Vagina (tissue), 2 donors: Measurements from ENCODE around the gene ZNF451. TPM values are rescaled to one million over a fixed set of nuclear protein-coding genes. Genes with fewer than 3 reads are reported as not detected.

Source experiments
- DNase-seq, 2 donors: peaks; one replicate each; pipeline ENCODE4 v3.0.0-alpha.2; 2017; ENCODE audit errors: extremely low spot score in 2 of 2
- H3K27ac ChIP-seq: fragments of 200-600 bp; sonication (generic); one replicate; pipeline ENCODE4 v1.5.1; 2019
- H3K27me3 ChIP-seq: fragments of 200-600 bp; sonication (generic); one replicate; pipeline ENCODE4 v1.5.1; 2019
- H3K36me3 ChIP-seq, 2 donors: fragments of 200-600 bp; sonication (generic); one replicate each; pipeline ENCODE4 v1.5.1; 2017 to 2019
- H3K4me1 ChIP-seq: fragments of 200-600 bp; sonication (generic); one replicate; pipeline ENCODE4 v1.5.1; 2019
- H3K4me3 ChIP-seq, 2 donors: fragments of 200-600 bp; sonication (generic); 1 replicate in 1 of 2; 2 replicates in 1 of 2; pipeline ENCODE4 v1.5.1; 2016 to 2019
- H3K9me3 ChIP-seq: fragments of 200-600 bp; sonication (generic); one replicate; pipeline ENCODE4 v1.5.1; 2019
- POLR2A ChIP-seq, 2 donors: fragments of 450-650 bp; IDR thresholded peaks; one replicate each; pipeline ENCODE4 v1.6.1; 2017; ENCODE audit warnings: antibody characterized with exemption in 2 of 2, mild to moderate bottlenecking in 2 of 2, moderate library complexity in 2 of 2
- POLR2AphosphoS5 ChIP-seq, 2 donors: sonication (generic); formaldehyde crosslinking; IDR thresholded peaks; one replicate each; pipeline ENCODE4 v1.9.0; 2017; ENCODE audit warnings: antibody characterized with exemption in 2 of 2, mild to moderate bottlenecking in 2 of 2, low read depth in 1 of 2; ENCODE audit not compliant: insufficient read depth in 1 of 2
- intact Hi-C: fragments of 100-400 bp; cut with DNase I; formaldehyde crosslinking; loops from one replicate; pipeline ENCODE4 v1.15.1; 2023
- total RNA-seq: library from RNA; depleted of rRNA; stranded (reverse); fragments of >200 nt; gene quantifications from one replicate; pipeline ENCODE4 v1.2.3, GENCODE V29; 2016
- TF ChIP-seq, protein P1 (sequence below), 3 experiments: fragments of 450-650 bp in 2 of 3; fragments of 200-600 bp in 1 of 3; sonication (generic) in 1 of 3; IDR thresholded peaks; one replicate each; pipeline ENCODE4 v1.5.1; 2017 to 2019; ENCODE audit warnings: antibody characterized with exemption in 3 of 3, mild to moderate bottlenecking in 2 of 3, moderate library complexity in 2 of 3

ZNF451 gene
- total RNA-seq, 1 donor from 2014 or later, result 43.5 TPM

DNA sequence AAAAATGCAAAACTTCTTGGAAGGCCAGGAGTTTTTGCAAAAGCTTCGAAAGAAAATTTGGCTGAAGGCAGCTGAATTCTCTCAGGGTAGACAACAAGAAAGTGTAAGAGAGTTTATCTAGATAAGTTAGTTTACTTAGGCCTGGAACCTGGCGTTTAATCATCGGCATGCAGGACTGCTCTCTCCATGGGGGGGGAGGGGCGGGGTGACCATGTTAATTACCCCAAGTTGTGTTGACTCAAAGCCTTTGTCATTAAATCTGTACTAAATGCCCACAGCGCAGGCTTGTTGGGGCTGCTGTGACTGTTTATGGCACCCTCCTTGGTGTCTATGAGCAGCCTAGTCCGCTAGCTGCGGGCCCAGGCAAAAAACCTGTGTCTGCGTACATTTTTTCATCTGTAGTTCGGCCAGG, 20.1 kb upstream of the ZNF451 start:
- TF ChIP-seq POLR2AphosphoS5 (IDR thresholded peaks at IDR 0.05; ENCODE audit: insufficient read depth in 1 of 2, low read depth in 1 of 2), result no peak
- TF ChIP-seq, protein P1, sequence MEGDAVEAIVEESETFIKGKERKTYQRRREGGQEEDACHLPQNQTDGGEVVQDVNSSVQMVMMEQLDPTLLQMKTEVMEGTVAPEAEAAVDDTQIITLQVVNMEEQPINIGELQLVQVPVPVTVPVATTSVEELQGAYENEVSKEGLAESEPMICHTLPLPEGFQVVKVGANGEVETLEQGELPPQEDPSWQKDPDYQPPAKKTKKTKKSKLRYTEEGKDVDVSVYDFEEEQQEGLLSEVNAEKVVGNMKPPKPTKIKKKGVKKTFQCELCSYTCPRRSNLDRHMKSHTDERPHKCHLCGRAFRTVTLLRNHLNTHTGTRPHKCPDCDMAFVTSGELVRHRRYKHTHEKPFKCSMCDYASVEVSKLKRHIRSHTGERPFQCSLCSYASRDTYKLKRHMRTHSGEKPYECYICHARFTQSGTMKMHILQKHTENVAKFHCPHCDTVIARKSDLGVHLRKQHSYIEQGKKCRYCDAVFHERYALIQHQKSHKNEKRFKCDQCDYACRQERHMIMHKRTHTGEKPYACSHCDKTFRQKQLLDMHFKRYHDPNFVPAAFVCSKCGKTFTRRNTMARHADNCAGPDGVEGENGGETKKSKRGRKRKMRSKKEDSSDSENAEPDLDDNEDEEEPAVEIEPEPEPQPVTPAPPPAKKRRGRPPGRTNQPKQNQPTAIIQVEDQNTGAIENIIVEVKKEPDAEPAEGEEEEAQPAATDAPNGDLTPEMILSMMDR (IDR thresholded peaks at IDR 0.05), result no peak
- TF ChIP-seq POLR2A (IDR thresholded peaks at IDR 0.05), result no peak
- DNase-seq, result no peak
- no peaks in the 10 kb centered on the region for H3K36me3 ChIP-seq

DNA sequence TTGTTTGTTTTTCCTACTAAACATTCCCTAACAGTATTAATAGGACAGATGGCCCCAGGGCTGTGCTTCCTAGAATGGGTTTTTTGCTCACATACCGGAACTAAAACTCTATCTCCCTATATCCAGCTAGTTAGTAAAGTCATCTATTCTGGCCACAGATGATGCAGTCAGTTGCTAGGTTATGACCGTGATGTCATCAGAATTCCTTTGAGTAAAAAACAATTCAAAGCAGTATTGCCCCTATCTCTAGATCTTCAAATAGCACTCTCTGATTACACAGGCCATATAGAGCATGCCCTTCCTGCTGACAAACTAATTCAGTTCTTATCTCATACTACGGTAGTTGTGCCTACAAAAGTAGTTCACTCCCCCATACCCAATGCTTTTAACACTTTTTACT, 17.9 kb upstream of the ZNF451 start:
- Histone ChIP-seq H3K9me3 (no peaks in the 10 kb centered on the region), H3K27ac (no peak overlapping the region), H3K4me3 (no peak overlapping the region), H3K4me1 (no peaks in the 10 kb centered on the region), H3K27me3 (no peaks in the 10 kb centered on the region), H3K36me3 (no peaks in the 10 kb centered on the region)
- intact Hi-C loops, result no loop called here
- no peak for DNase-seq
- TF ChIP-seq POLR2AphosphoS5 (IDR thresholded peaks at IDR 0.05; ENCODE audit: insufficient read depth in 1 of 2, low read depth in 1 of 2) (no peak), POLR2A (IDR thresholded peaks at IDR 0.05) (no peak)
- TF ChIP-seq, protein P1 (IDR thresholded peaks at IDR 0.05), result no peak

More for the DNA sequence above, 20.1 kb upstream of the ZNF451 start:
- H3K9me3 ChIP-seq, result no peaks in the 10 kb centered on the region
- intact Hi-C loops, result no loop called here
- no peak overlapping the region for H3K4me3 ChIP-seq
- H3K4me1 ChIP-seq, result no peaks in the 10 kb centered on the region
- no peaks in the 10 kb centered on the region for H3K27me3 ChIP-seq
- no peak overlapping the region for H3K27ac ChIP-seq

DNA sequence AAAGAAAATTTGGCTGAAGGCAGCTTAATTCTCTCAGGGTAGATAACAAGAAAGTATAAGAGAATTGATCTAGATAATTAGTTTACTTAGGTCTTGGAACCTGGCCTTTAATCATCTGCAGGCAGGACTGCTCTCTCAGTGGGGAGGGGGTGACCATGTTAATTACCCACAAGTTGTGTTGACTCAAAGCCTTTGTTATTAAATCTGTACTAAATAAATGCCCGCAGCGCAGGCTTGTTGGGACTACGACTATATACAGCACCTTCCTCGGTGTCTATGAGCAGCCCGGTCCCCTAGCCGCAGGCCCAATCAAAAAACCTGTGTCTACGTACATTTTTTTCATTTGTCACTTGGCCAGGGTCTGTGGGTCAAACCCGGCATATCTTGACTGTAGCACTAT, 15.6 kb upstream of the ZNF451 start:
- no peaks in the 10 kb centered on the region for H3K36me3 ChIP-seq
- no peaks in the 10 kb centered on the region for H3K9me3 ChIP-seq
- no peak overlapping the region for H3K4me3 ChIP-seq
- no peaks in the 10 kb centered on the region for H3K27me3 ChIP-seq
- intact Hi-C loops, result no loop called here
- no peaks in the 10 kb centered on the region for H3K4me1 ChIP-seq
- no peak for DNase-seq
- no peak for TF ChIP-seq POLR2A (IDR thresholded peaks at IDR 0.05)
- H3K27ac ChIP-seq, result no peak overlapping the region

DNA sequence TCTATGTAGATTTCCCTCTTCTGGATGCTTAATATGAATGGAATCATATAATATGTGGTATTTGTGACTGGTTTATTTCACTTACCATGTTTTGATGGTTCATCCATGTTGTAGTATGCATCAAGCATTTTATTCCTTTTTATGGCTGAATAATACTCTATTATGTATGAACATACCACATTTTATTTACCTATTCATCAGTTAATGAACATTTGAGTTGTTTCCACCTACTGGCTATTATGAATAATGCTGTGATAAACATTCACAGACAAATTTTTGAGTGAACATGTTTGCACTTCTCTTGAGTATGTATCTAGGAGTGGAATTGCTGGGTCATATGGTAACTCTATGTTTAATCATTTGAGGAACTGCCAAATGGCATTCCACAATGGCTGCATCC, 14.9 kb upstream of the ZNF451 start:
- TF ChIP-seq POLR2AphosphoS5 (IDR thresholded peaks at IDR 0.05; ENCODE audit: insufficient read depth in 1 of 2, low read depth in 1 of 2), result no peak
- TF ChIP-seq, protein P1 (IDR thresholded peaks at IDR 0.05), result no peak
- TF ChIP-seq POLR2A (IDR thresholded peaks at IDR 0.05), result no peak

DNA sequence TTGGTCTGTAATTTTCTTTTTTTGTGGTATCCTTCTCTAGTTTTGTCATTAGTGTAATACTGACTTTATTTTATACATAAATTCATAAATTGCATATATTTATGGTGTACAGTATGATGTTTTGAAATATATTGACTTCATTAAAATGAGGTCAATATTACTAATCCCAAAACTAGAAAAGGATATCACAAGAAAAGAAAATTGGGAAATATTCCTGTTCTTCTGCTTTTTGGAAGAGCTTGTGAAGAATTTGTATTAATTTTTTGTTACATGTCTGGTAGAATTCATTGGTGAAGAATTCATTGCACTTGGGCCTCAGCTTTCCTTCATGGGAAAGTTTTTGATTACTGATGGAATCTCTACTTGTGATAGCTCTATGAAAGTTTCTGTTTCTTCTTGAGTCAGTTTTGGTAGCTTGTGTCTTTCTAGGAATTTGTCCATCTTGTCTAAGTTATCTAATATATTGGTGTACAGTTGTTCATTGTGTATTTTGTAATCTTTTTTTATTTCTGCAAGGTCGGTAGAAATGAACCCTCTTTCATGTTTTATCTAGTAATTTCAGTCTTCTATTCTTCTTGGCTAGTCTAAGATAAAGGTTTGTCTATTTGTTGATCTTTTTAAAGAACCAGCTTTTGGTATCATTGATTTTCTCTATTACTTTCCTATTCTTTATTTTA, 11.3 kb upstream of the ZNF451 start:
- intact Hi-C loops, result no loop called here
- DNase-seq, result no peak
- TF ChIP-seq, protein P1 (IDR thresholded peaks at IDR 0.05), result no peak
- TF ChIP-seq POLR2AphosphoS5 (IDR thresholded peaks at IDR 0.05; ENCODE audit: insufficient read depth in 1 of 2, low read depth in 1 of 2) (no peak), POLR2A (IDR thresholded peaks at IDR 0.05) (no peak)

More for the DNA sequence above, 14.9 kb upstream of the ZNF451 start:
- intact Hi-C loops, result no loop called here
- Histone ChIP-seq H3K4me1 (no peaks in the 10 kb centered on the region), H3K27ac (no peak overlapping the region), H3K4me3 (no peak overlapping the region), H3K27me3 (no peaks in the 10 kb centered on the region), H3K36me3 (no peaks in the 10 kb centered on the region), H3K9me3 (no peaks in the 10 kb centered on the region)
- DNase-seq, result no peak

More for the DNA sequence above, 11.3 kb upstream of the ZNF451 start:
- Histone ChIP-seq H3K27ac (no peak overlapping the region), H3K36me3 (no peaks in the 10 kb centered on the region), H3K4me1 (no peaks in the 10 kb centered on the region), H3K9me3 (no peaks in the 10 kb centered on the region), H3K4me3 (no peak overlapping the region), H3K27me3 (no peaks in the 10 kb centered on the region)
